ACHN (cell line): ENCODE measurements around the gene CELSR1.

Experiments used
- DNase-seq: peaks from one replicate; pipeline ENCODE4 v3.0.0-alpha.2; 2015
- in situ Hi-C: cut with HindIII; loops from 2 replicates; pipeline ENCODE4 v1.10.0; 2017; ENCODE audit warnings: low sequenced_read_pairs, low pct_ligation_motif_present, low pct_unique_long_range_greater_than_20kb

The CELSR1 gene, protein sequence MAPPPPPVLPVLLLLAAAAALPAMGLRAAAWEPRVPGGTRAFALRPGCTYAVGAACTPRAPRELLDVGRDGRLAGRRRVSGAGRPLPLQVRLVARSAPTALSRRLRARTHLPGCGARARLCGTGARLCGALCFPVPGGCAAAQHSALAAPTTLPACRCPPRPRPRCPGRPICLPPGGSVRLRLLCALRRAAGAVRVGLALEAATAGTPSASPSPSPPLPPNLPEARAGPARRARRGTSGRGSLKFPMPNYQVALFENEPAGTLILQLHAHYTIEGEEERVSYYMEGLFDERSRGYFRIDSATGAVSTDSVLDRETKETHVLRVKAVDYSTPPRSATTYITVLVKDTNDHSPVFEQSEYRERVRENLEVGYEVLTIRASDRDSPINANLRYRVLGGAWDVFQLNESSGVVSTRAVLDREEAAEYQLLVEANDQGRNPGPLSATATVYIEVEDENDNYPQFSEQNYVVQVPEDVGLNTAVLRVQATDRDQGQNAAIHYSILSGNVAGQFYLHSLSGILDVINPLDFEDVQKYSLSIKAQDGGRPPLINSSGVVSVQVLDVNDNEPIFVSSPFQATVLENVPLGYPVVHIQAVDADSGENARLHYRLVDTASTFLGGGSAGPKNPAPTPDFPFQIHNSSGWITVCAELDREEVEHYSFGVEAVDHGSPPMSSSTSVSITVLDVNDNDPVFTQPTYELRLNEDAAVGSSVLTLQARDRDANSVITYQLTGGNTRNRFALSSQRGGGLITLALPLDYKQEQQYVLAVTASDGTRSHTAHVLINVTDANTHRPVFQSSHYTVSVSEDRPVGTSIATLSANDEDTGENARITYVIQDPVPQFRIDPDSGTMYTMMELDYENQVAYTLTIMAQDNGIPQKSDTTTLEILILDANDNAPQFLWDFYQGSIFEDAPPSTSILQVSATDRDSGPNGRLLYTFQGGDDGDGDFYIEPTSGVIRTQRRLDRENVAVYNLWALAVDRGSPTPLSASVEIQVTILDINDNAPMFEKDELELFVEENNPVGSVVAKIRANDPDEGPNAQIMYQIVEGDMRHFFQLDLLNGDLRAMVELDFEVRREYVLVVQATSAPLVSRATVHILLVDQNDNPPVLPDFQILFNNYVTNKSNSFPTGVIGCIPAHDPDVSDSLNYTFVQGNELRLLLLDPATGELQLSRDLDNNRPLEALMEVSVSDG (N-terminal part only)

DNA sequence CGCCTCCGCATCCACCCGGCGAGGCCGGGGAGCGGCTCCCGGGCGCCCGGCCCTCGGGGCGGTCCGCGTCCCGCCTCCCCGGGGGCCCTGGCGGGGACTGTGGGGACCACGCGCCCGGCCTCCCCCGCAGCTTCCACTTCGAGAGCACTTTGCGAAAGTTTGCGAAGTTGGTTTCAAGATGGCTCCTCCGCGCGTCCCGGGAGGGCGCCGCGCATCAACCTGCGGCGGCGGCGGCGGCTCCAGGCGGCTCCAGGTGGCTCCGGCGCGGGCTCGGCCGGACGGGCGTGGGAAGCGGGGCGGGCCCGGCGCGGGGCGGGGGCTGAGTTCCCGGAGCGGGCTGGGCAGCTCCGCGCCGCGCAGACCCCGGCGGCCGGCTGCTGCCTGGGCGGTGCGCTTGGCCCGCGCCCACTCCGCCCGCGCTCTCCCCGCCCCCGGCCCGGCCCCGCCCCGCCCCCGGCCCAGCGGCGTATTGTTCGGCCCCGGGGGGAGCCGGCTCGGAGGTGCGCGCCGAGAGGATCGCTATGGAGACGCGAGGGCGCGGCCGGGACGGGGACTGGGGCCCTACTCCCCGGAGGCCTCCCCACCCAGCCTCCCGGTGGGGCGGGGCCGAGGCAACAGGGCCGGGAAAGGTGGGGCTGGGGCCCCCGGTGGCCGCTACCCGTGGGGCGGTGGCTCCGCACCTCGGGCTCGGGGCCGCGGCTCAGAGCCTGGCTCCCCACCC is at the start of gene CELSR1:
TSS of gene CELSR1 (minus strand) at position 396 of the 721 bp plus-strand sequence. CDS start 450 bp downstream, outside the sequence.
- in situ Hi-C loops = no loop called here
- peak; percentile 74 for DNase-seq

DNA sequence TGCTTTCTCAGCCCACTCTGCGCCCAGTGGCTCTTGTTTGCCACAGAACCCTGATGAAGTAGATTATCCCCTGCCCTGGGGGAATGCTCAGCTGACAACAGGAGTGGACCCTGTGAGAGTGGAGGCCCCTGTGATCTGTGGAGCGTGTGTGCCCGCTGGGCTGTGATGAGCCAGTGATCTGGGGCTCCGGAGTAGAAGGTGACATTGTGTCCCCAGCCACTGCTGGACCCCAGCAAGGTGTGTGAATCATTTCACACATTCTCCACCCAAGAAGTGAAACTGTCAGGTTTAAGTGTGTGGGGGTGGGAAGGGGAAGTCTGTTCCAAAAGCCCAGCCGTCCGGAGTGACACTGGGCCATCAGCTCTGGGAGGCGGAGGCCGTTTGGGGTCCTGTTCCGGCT is 49.6 kb upstream of the CELSR1 start:
- no peak for DNase-seq
- in situ Hi-C loops = no loop called here

DNA sequence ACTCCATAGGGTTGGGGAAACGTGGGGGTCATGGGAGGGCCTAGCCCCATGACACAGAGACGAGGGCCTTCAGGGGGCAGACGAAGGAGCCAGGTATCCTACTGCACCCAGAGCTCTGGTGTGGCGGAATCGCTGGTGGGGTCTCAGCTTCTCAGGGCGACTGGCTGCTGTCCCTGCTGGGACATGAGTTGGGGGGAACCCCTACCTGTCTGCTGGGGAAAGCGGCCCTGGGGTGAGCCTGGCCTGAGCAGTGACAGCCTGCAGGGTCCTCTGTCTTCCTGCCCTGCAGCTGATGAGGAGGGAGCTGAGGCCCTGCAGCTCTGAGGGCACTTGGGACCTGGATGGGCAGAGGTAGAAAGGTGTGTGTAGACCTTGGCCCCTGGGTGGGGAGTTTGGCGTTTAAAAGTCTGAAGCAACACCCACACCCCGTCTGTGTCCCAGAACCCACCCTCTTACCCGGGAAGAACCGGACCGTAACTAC is 49.2 kb upstream of the CELSR1 start:
- DNase-seq = no peak
- in situ Hi-C loops = no loop called here

DNA sequence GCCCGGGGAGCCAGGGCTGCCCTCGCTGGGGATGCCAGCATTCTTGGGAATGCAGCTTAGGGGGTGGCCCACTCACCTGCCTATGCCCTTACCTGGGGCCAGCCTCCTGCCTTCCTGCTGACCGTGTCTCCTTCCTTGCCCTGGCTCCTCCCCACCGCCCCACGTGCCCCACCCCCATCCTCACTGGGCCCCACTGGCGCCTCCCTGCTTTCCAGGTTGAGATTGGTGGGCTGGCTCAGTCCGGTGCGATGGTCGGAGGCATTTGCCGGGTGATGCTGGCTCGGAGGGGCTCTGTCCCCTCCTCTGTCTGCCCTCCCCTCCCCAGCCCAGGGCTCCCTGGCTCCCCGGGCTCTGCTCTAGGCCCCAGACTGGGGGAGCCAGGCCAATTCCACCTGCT is 48.7 kb upstream of the CELSR1 start:
- DNase-seq = no peak
- in situ Hi-C loops = no loop called here

DNA sequence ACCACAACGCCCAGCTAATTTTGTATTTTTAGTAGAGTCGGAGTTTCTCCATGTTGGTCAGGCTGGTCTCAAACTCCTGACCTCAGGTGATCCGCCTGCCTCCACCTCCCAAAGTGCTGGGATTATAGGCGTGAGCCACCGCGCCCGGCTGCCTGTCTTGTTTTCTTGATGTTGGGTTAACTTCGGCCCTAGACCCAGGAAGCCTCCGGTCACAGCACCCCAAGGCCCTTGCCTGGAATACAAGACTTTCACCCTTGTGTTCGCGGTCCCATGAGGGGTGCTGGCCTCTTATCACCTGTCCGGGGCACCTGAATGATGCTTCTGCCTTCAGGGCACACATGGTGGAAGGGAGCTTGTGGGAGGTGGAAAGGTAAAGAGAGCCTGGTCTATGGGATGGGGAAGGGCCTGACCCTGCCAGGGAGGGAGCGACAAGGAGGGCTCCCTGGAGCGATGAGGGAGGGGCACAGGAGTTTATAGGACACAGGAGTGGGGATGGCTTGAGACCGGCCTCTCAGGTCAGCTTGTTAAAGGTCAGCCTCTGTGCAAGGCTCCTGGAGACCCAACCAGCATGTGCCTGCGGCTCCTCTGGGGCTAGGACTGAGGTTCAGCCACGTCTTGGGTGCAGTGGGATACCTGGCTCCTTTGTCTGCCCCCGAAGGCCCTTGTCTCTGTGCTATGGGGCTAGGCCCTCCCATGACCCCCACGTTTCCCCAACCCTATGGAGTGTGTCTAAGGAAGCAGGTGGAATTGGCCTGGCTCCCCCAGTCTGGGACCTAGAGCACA is 48.1 kb upstream of the CELSR1 start:
- in situ Hi-C loops = no loop called here
- DNase-seq = no peak

DNA sequence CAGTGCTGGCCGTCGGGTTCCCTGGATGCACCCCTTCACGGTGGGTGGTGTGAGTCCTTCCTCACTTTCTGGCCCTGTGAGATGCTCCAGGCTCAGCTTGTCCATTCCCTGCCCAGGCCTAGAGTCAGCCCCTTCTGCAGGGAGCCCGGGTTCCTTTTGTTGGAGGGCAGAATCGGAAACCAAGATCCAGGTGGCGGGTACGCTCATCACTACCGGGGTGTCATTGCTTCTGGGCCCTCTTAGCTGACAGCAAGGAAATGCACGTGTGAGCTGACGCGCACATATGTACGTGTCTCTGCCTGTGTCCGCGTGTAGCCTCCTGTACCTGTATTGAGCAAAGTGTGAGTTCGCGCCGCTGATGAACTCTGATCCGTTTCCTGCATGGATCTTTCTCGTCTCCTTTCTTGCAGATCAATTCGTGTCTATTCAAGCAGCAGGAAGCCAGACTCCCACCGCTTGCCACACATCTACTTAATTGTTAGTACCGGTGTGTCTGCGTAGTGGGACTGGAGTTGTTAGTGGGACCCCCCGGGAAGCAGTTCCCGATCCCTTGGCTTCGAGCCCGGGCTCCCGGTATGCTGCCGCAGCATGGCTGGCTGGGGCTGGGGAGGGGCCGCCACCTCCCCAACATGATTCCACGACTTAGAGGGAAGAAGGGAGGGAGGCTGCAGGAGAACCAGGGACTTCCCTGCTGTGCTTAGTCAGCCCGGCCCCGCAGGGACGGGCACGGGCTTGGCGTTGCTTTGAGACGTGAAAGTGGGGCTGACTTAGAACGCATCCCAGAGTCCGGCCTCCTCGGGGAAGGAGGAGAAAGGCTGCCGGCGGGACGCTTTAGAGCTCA is 46.9 kb upstream of the CELSR1 start:
- DNase-seq = peak; percentile 15
- in situ Hi-C loops = no loop called here

DNA sequence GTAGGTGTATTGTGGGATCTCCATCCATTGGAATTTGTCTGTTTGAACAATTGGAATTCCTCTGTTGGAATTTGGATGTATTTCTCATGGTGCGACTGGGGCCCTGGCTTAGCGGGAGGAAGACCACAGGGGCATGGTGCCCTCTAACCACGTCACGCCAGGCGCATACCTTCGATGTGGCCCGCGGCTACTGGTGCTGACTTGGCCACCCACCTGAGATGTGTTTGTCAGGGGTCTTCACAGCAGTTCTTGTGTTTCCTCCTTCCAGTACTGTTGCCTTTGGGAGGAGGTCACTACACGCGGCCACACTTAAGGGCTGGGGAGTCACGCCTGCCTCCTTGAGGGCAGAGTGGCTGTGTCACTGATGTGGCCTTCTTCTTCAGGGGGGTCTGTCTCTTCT is 46.2 kb upstream of the CELSR1 start:
- in situ Hi-C loops = no loop called here
- no peak for DNase-seq

DNA sequence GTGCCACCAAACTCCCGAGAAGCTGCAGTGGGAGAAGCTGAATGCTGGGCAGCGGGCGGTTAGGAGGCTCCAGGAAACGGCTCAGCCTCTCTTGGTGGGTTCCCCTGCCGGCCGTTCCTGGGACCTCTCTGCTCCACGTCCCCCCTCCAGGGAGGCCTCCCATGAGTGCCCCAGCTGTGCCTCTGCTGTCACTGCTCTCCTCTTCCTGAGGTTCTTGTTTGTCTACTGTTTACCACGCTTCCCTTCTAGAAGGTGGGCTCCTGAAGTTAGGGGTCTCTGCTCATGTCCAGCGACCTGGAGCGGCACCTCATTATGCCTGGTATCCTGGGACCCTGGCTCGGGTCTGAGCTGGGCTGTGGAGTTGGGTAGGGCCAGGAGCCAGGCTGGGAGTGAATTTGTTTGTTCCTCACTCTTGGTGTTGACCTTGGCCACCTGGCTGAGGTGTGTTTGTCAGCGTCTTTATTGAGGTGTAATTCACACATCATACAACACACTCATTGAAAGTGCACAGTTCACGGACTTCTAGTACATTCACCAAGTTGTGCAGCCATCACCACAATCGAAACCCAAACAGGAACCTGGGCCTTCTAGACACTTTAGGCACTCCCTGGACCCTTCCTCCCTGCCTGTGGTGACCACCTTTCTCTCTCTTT is 45.0 kb upstream of the CELSR1 start:
- DNase-seq = no peak
- in situ Hi-C loops = no loop called here

DNA sequence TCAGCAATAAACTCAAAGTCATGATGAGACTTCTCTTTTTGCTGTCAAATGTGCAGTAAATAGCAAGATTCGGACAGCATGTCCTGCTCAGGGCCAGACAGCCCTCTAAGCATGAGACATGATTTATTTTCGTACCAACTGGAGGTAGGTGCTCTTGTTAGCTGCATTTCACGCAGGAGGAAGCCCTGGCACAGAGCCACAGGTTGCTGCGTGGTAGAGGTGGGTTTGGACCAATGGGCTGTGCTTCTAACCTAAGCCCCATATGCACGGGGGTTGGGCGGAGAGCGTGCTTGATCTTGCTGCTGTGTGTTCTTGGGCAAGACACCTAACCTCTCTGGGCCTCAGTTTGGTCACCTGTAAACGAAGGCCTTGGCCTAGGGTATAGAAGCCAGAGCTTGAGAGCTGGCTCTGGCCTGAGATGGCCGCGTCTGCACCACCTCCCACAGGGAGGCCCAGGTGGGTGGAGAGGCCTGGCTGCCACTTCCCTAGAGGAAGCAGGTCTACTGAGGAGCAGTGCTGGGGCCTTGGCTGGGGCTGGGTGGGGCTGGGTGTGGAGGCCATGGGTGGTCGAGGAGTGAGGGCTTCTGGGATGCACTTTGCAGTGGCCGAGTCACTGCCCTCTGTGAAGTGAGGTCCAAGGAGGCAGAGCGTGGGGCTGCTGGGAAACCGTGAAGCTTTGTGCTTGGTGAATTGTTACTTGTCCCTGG is 44.3 kb upstream of the CELSR1 start:
- no peak for DNase-seq
- in situ Hi-C loops = no loop called here

DNA sequence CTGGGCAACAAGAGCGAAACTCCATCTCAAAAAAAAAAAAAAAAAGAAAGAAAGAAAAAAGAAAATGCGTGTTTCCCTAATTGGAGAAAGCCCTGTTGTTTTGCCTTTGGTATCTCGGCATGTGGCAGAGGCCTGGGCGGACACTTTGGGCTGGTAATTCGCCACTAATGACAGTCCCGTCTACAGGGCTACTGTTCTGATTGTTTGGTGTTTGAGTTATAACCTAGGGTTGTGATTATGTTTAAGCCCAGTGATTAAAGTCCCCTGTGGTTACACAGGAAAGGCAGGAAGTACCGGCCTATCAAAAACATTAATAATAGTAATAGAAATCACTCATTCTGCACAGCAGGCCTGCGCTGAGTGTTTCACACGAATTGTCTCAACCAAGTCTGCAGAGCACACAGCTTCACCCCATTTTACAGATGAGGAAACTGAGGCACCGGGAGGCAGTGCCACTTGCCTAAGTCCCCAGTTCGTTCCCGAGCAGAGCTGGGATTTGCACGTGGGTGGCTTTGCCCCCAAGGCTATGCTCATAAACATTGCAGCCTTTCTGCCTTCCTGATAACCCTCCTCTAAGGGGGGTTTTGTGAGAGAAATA is 43.6 kb upstream of the CELSR1 start:
- no peak for DNase-seq
- in situ Hi-C loops = no loop called here

DNA sequence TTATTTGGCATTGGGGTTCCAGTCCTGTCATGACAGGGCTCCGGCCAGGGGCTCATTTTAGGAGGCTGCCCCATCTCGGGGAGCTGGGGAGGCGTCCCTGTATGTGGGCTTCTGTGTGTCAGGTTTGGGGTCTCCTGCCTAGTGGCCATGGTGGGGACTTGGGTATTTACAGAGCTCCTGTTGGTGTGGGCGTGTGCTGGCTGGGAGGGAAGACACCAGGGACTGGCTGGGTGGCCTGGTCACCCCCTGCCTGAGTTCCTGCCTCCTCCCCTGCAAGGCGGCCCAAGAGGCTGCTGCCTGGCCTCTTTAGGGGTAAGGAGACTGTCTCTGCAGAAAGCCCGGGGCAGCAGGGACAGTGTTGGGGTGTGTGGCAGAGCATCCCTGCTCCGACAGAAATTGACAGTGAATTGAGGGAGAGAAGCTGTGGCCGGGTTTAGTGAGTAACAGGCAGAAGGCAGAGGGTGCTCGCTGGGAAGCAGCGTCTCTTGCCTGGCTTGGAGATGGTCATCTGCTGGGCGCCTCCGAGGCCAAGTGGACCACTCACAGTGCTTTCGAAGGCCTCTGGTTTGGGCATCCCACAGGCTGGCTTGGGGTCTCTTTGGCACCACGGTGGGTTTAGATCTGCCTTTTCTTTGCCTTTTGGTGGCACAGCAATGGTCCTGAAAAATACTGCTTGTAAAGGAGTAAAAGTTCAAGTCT is 42.5 kb upstream of the CELSR1 start:
- in situ Hi-C loops = no loop called here
- DNase-seq = no peak

DNA sequence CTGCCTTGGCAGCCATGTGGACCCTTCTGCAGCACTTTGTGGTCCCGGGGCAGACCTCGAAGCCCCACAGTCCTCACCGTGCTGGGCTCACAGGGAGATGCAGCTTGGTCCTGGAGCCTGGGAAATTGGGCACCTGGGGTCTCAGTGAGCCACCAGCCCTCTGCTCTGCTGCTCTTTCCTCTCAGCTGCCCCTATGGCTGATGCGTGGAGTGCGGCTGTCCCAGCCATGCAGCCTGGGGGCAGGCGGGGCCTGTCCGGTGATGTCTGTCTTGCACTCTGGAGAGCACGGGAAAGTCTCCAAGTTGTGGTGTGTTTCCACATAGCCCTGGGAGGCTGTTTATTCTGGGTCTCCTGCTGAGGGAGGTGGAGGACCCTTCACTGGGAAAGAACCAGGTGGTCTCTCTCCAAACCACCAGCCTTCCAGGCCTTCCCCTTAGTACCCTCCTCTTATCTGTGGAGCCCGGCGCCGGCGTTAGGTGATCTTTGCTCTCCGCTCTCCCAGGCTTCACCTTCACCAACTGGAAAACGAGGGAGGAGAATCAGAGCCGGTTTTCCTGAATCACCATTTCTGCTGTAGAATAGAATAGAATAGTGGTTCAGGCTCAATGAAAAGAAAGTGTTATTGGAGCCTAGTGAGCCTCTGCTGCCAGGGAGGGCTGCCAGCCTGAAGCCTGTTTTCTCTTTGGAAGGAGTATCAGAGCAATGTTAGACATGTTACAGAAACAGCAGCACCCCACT is 41.6 kb upstream of the CELSR1 start:
- in situ Hi-C loops = no loop called here
- no peak for DNase-seq

DNA sequence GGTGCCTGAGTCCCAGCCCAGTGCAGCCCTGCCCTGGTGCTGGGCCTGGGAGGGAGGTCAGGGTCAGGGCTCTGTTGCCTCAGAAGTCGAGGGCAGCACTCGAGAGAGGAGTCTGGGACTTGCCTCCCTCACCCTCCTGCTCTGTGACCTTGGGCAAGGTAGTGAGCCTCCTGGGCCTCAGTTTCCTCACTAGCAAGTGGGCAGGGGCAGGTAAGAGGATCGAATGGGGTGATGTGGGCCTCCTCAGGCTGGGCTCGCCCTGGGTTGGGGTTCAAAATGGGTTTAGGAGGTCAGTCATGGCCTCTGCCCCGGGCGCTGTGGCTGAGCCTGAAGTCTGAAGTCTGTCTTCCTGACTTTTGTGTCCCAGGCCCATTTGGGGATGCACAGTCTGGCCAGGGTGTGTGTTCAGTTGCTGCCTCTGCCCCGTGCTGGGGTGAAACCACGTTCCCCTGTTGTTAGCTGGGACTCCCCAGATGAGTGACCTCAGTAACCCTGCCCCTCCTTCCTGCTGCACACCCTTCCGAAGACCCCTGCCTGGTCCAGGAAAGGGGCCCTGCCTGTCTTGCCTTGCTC is 40.9 kb upstream of the CELSR1 start:
- in situ Hi-C loops = no loop called here
- no peak for DNase-seq
